GM19397 (cell line): Measurements from ENCODE around the gene PYGL.
A peak's percentile ranks its signal among the peaks of the same experiment; 100 is the strongest.
"Not testable (repeated sequence)": the region's sequence is repeated elsewhere in the genome, so short reads cannot be mapped to it uniquely, and the experiment has no call there.

ENCODE experiments used
- ATAC-seq: cut with Tn5 transposase; IDR thresholded peaks from one replicate; pipeline ENCODE4 v1.9.1; 2021; ENCODE audit warnings: mild to moderate bottlenecking, moderate library complexity; ENCODE audit not compliant: unreplicated experiment

Gene PYGL

DNA sequence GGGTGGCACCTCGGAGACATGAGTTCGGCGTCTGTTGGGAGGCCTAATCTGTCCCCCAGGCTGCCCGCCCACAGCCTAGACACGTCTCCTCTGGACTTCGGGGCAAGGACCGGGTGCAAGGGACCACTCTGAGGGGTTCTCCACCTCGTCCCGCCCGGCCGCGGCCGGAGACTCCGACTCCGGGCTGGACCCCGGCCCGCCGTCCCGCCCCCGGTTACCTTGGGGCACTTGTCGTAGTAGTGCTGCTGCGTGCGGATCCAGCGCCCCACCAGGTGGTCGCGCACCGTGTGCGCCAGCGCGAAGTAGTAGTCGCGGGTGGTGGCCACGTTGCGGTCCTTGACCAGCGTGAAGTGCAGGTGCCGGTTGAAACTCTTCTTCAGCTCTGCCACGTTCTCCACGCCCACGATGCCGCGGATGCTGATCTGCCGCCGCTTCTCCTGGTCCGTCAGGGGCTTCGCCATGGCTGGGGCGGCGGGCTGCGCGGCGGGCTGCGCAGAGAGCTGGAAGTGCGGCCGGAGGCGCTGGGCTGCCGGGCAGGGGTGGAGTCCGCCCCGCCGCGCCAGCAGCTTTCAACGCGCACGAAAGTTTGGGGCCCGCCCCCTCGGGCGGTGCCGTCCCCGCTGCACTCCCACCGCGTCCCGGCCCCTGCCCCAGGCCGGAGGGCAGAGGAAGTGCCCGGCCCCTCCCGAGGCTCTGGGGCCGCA is at the start of gene PYGL:
Gene PYGL, minus strand, starts transcription at position 541 of the 704 bp plus-strand sequence. Its CDS starts 80 bp downstream, at position 461.
- ATAC-seq = peak; percentile 63

DNA sequence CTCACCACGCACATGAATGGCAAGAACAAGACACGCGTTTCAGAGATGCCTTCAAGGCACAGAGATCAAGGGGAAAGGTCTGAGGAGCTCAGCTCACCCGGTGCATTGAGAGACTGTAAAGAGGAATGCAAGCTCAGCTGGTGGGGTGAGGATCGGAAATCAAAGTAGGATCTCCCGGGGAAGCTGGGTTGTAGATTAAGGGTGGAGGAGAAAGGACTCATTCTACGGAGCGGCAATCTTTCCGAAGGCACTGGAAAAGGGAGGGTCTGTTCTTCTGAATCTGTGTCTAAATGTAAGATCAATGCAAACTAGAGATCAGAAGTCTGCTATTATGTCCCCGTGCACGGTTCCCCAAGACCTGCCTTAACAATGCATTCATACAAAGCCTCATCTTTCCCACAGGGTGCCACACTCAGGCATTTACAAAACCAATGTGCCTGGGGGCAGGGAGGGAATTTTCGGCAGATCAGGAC is 41.6 kb upstream of the PYGL start:
- no peak for ATAC-seq

- ATAC-seq = no peak
These were observed 41.0 kb upstream of the PYGL start for GRCh38 chr14:50985124-50985858.

GRCh38 chr14:50984036-50984710 is 39.9 kb upstream of the PYGL start:
- no peak for ATAC-seq

DNA sequence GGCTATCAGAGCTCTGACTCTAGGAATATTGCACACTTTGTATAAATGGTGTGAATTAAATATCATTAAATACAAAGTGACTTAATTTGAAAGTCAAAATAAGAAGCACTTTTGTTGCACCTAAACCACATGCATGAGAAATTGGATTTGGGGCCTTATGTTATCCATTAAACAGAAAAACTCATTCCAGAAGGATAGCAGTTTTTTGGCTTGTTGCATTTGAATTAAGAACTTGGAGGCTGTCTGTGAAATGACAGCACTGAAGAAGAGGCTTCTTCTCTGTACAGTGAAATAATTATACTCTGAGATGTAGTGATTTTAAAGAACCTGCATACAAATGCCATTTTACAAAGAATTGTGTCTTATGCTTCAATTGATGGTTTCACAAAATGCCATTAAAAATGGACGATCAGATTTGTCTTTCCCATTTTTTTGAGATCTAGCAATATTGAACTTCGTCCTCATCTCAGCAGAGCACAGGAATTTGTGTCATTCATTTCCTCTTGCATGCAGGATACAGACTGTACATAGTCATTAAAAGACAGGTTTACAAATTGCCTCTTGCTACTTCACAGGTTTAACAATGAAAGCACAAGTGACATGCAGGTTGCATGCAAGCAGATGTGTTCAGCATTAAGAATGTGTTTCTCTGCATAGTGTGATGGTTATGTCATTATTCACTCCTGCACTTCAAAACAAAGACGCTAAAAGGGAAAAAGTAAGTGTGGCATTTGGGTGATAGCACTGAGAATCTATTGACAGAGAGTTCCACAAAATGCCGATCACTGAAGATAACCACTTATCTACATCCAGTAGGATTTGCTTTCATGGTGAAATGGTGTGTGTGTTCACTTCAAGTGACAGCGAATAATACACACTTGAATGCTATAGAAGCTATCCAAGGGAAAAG is 35.9 kb upstream of the PYGL start:
- ATAC-seq = no peak

- ATAC-seq = peak; percentile 79
These were observed 34.6 kb upstream of the PYGL start for GRCh38 chr14:50978888-50979287.

- ATAC-seq = peak; percentile 5
These were observed 34.2 kb upstream of the PYGL start for GRCh38 chr14:50978529-50978871.

GRCh38 chr14:50977863-50978528 is 33.7 kb upstream of the PYGL start:
- ATAC-seq = peak; percentile 57

- ATAC-seq = no peak
These were observed 29.8 kb upstream of the PYGL start for GRCh38 chr14:50974118-50974517.

GRCh38 chr14:50972734-50973133 is 28.5 kb upstream of the PYGL start:
- ATAC-seq = no peak

- ATAC-seq = no peak
These were observed 26.9 kb upstream of the PYGL start for GRCh38 chr14:50970886-50971781.

GRCh38 chr14:50967790-50968189 is 23.5 kb upstream of the PYGL start:
- no peak for ATAC-seq

DNA sequence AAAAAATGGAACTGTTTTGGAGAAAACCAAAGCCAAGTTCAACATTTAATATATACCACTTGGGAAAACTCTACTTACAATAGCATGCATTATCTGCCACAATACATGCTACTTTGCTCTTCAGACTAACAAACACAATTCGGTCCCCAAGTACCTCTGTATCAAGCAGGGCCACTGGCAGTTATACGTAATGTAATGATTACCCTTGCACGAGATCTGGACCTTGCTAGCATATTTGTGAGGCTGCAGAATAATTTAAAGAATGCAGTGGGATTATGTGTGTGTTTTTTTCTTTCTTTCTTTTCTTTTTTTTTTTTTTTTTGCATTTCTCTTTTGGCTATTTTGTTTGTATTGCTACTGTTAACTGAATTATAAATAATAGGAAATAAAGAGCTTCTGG is 22.8 kb upstream of the PYGL start:
- no peak for ATAC-seq

- no peak for ATAC-seq
These were observed 20.6 kb upstream of the PYGL start for GRCh38 chr14:50964683-50965390.

GRCh38 chr14:50963919-50964318 is 19.6 kb upstream of the PYGL start:
- no peak for ATAC-seq

DNA sequence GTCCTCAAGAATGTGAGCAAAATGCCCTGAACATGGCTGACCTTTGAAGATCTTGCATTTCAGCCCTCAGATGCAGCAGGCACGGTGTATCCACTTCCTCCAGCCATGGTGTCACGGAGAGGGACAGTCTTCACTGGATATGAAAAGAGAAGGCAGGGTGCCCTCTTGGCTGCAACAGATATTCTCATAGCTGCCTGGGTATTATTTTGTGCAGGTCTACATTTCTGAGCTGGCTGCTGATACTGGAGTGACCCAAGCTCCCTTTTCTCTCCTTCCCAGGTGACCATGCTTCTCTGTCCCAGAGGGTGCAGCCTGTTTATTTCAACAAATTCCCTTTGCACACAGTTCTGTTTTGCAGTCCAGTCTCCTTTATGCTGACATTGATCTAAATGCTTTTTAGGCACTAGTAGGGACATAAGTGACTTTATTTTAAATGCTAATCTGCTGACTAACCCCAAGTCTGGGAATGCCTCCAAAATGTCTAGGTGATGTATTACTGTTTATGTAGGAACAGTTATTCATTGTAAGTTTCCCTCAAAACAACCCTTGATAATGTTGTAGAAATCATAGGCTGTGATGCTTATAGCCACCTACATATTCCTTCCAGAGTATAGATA is 17.4 kb upstream of the PYGL start:
- ATAC-seq = no peak

DNA sequence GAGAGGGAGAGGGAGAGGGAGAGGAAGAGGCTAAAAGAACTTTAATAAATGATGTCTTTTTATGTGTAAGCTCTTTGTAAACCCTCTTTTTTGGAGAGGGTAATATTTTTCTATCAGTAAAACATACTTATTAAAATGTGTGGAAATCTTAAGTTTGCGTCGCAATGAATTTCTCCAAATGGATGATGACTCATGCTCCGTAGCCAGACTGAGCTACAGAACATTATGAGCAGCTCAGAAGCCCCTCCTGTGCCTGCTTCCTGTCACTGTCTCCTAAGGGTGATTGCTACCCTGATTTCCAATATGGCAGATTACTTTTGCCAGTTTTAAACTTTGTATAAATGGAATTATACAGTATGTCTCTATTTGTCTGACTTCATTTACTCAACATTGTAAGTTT is 13.0 kb upstream of the PYGL start:
- no peak for ATAC-seq

DNA sequence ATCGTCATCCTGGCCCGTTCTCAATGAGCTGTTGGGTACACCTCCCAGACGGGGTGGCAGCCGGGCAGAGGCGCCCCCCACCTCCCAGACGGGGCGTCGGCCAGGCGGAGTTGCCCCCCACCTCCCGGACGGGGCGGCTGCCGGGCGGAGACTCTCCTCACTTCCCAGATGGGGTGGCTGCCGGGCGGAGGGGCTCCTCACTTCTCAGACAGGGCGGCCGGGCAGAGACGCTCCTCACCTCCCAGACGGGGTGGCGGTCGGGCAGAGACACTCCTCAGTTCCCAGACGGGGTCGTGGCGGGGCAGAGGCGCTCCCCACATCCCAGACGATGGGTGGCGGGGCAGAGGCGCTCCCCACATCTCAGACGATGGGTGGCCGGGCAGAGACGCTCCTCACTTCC is 12.1 kb upstream of the PYGL start:
- ATAC-seq = not testable (repeated sequence)
